GM21447 (cell line): ENCODE data around the gene ARFGAP3.
A peak's percentile ranks its signal among the peaks of the same experiment; 100 is the strongest.

Experiments used
- ATAC-seq: cut with Tn5 transposase; IDR thresholded peaks from one replicate; pipeline ENCODE4 v1.9.1; 2021; ENCODE audit not compliant: unreplicated experiment

Gene ARFGAP3, protein sequence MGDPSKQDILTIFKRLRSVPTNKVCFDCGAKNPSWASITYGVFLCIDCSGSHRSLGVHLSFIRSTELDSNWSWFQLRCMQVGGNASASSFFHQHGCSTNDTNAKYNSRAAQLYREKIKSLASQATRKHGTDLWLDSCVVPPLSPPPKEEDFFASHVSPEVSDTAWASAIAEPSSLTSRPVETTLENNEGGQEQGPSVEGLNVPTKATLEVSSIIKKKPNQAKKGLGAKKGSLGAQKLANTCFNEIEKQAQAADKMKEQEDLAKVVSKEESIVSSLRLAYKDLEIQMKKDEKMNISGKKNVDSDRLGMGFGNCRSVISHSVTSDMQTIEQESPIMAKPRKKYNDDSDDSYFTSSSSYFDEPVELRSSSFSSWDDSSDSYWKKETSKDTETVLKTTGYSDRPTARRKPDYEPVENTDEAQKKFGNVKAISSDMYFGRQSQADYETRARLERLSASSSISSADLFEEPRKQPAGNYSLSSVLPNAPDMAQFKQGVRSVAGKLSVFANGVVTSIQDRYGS

DNA sequence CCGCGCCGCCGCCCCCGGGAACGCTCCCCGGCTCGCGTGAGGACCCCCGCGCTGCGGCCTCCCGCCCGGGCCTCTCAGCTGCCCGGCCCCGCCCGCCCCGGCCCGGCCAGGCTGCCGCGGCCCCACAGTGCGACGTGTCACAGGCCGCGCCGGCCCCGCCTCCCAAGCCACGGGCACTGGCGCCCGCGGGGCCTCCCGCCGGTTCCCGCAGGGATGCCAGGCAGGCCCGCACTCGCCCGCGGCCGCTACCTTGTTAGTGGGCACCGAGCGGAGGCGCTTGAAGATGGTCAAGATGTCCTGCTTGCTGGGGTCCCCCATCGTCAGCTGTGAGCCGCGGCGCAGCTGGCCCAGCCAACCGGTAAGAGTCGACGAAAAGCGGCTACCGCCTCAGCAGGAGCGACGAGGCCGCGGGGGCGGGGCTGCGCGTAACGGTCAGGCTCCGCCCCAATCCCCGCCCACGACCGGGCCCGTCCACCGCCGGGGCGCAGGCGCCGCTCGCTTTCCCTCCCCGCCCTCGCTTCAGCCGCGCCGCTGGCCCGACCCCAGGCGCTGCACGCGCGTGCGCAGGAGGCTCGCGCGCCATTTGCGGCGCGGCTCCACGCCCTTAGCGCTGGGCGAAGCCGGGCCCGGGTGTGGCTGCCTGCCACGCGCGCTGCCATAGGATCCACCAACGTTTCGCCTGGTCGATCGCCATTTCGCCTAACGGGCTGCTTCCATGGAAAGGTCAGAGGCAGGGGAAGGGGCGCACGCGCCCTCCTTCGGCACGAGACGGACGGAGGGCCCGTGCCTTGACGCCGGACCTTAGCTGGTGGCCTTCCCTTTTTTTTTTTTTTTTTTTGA lies at the start of gene ARFGAP3:
ARFGAP3 (minus strand) TSS at position 409 of the 840 bp plus-strand sequence; CDS start at position 318, 91 bp downstream.
- peak; percentile 72 for ATAC-seq

DNA sequence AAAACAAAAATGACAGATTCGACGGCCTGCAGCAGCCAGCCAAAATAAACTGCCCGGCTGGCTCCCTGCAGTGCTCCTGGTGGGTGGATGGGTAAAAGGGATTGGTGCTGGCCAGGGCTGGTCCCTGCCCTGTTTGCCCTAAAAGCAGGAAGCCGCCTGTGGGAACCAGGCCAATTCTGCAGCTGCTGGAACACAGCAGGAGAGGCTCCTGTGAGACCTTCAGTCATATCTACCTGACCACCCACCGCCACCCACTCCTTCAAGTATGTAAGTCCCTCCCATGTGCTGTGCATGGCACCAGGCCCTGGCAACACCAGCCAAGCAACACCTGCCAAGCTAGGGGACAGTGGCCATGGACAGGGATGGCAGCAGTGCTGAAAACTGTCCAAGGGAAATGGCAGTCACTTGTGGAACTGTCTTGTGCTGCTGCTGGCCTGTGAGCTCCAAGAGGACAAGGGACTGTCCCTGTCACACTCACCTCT lies 48.7 kb upstream of the ARFGAP3 start:
- no peak for ATAC-seq

DNA sequence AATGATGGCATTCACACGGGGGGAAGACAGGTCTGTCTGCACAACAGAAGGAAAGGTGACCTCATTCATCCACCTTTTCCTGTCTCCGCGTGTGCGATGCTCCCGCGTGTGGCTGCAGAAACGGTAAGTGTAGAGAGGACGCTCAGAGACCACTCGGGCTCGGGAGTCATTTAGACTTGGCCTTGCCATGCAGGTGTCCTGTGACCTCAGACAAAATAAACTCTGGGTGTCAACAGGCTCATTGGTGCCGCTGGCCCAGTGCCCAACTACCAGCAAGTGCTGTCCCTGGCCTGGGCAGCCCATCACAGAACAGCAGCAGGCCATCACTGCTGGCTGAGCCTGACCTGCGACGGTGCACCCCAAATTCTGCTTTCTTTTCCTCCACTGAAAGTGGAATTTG lies 48.1 kb upstream of the ARFGAP3 start:
- no peak for ATAC-seq

DNA sequence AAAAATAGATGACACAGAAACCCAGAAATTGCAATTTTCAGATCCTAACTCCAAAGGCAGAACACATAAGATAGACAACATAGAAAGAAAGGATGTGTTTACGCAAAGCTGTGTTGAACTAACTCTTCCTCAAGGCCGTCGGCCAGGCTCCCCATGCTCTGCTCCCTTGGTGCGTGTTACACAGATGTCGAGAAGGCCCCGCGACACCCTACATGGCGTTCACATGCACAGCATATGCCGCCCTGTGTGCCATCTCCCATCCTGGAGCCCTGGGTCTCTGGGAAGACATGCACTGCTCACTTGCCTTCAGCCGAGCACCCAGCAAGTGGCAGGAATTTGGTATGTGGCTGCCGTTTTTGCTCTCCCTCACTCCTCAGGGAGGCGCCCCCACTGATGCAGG lies 47.0 kb upstream of the ARFGAP3 start:
- ATAC-seq: no peak

DNA sequence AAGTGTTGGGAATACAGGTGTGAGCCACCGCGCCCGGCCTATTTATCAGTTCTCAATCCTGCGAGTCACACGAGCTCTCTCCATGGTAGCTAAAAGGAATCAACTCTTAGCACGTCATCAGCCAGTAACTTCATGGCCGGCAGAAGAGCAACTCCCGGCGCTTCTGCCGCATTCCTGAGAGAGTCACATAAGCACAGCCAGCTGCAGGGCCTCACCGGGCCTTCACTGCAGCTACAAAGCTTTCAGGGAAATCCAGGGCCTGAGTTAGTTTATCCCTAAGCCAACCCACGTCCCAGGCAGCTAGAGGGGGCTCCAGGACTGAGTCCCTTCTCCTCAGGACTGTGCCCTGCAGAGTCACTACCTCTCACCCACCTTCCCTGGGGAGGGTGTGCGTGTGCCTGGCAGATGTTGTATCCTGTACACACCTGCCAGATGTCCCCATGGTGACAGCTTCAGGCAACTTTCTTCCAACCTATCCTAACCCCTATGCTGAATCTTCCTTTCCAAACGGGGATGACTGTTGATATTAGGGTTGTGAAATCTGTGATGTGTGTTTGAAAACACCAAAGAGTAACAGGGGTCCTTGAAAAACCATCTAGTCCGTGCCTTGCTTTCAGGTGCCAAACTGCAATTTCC lies 45.9 kb upstream of the ARFGAP3 start:
- no peak for ATAC-seq

DNA sequence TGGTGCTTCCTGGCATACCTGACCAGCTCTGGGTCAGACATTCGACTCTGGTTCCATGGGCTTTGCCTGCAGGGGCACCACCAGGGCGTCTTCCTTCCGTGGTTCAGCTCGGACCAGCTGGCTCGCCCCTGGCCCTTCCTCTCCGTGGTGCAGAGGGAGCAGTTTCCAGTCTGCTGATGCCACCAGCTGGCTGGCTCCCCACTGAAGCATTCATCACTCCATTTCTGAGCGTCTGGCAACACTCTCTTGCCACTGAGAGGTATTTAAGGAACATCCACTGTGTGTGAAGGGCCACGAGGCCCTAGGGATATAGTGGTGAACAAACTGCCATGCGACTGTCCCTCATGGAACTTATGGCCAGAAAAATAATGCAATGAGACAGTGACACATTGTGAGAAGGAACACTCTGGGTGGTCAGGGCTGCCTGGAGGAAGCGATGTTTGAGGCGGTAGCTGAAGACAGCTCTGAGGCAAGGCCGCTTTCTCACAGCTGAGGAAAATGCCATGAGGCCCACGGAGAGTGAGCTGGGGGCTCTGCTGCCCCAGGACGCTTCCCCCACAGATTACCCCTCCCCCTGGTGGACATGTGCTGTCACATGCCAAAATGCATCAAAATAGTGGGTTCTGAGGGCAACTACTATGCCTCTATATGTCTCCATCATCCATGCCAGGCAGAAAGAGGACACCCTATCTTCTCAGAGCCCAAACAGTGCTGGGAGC lies 44.9 kb upstream of the ARFGAP3 start:
- ATAC-seq: no peak

DNA sequence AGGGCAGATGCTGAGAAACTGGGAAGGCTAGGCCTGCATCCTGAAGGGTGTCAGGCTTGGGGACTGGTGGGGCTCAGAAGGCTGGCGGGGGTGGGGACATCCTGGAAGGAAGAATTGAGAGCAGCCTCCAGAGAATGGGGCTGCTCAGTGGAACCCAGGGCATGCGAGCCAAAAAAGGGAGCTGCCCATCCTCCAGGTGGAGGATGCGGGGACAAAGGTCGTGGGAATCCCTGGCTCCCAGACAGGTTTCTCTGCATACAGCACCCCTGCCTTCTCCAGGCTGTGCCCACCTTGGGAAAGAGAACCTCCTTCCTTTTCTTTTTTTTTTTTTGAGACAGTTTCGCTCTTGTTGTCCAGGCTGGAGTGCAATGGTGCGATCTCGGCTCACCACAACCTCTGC lies 40.9 kb upstream of the ARFGAP3 start:
- ATAC-seq: no peak

DNA sequence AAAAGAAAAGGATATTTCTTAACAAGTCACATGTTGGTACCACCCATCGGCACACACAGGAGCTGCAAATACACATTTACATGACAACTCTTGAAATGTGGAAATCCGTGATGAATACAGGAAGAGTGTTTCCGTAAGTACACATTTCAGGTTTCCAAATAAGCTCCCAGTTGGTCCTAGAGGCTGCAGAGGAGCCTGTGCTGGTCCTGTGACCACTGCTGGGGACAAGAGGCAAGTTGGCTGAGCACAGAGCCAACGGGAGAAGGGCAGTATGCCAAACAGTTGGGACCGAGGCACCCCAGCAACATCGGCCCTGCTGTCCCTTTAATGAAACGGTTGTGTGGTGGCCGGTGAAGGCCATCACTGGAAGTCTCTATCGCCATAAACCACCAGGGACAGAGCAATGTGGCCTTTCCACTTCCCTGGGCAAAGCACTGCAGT lies 38.5 kb upstream of the ARFGAP3 start:
- no peak for ATAC-seq

DNA sequence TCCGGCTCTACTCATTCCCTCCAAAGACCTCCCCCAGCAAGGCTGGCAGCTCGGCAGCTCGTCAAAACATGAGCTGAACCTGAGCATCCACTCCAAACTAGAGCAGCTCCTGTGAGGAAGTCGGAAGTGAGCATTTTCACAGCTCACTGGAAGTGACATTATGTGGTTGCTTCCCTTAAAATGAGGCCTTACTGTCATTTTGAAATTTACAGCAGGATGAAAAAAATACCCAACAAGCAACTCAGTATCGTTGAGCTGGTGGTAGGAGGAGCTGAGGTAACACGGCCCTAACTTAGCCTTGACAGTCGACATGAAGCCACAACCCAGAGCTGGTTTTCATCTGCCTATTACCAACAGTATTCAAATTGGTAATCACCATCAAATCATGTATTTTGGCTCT lies 38.0 kb upstream of the ARFGAP3 start:
- no peak for ATAC-seq

DNA sequence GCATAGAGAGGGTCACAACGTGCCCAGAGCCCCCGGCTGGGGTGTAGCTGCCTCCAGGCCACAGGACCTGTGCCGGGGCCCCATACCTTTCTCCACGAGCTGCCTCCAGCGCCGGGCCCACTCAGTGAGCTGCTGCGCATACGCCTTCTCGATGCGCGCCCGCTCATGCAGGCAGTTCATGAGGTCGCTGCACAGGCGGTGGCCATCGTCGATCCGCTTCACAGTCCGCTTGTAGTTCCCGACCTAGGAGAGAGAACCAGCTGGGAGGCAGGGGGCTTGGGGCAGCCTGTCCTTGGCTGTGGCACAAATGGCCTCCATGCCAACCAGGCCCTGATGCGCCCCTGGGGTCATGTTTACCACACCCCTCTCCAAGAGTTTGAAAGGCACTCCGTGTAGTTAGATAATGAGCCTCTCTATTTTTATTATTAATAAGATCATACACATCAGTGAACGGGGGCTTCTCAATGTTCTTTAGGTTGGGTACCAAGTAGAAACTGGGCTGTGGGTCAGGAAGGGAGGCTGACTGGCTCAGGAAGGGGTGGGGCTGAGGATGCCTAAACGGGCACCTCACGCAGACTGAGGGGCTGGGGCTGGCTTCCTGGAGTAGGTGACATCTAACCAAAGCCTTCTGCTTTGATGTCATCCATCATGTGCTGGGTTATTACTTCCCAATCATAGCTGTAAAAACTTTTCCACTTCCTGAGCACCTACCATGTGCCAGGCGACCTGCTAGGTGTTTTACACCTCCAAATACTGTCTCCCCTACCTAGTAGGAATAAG lies 36.5 kb upstream of the ARFGAP3 start:
- no peak for ATAC-seq

DNA sequence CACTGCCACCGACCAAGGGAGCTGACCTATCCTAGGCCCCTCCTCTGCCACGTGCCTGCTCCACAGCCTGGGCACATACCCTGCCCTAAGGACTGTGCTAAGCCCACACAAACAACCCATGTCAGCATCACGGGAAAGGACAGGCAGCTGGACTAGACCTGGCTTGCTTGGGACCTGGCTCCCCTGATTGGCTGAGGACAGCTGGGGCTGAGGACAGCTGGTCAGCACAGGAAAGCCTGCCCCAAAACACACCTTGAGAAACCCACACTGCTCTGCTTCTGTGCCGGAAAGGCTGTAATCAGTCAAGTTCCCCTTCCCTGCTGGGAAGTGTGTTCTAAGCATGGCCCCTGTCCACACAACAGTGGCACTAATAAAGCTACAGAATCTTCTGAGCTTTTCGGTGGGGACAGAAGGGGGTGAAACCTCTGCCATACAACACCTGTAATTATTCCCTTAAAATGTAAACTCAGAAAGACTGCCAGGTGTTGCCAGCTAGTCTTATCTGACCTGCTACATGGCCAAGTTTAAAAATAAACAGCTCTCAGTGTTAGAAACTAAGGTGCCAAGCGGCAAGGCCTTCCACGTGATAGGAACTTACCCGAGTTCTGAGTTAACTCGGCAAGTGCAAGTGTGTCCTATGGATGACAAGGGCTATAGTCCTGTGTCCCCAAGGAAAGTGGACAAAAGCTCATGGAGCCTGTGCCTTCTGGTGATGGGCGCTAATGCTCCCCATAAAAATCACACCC lies 35.7 kb upstream of the ARFGAP3 start:
- no peak for ATAC-seq

DNA sequence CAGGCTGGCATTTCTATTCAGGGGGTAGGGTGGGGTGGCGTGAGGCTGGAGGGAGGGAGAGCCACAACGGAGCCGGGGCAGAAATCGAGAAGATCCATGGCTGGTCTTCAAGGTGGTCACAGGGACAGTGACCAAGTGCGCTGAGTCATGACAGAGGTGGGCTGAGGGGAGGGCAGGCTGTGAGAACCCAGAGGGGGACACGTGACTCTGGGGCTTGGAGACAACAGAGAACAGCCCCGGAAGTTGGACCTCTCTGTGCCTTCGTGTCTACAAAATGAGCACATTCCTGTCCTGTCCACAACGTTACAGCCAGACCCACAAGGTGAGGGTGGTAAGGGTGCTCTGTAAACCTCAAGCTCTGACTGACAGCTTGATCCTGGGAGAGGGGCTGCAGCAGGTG lies 35.1 kb upstream of the ARFGAP3 start:
- ATAC-seq: no peak

DNA sequence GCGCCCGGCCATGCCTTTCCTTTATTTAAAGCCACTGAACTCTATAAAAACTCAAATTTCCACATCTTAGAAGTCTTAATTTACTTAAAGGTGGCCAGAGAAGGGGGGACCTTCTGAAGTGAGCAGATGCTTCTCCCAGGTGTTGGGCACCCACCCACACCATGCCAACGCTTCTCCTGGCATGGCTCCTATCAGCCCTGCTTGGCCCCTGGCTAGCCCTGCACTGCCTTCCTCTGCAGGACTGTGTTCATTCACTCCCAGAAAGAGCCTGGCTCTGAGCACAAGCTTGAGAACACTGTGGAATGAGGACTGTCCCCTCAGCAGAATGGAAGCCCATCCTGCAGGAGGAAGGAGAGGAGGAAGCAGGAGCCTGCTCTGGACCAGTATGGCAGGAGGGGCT lies 34.6 kb upstream of the ARFGAP3 start:
- ATAC-seq: no peak

DNA sequence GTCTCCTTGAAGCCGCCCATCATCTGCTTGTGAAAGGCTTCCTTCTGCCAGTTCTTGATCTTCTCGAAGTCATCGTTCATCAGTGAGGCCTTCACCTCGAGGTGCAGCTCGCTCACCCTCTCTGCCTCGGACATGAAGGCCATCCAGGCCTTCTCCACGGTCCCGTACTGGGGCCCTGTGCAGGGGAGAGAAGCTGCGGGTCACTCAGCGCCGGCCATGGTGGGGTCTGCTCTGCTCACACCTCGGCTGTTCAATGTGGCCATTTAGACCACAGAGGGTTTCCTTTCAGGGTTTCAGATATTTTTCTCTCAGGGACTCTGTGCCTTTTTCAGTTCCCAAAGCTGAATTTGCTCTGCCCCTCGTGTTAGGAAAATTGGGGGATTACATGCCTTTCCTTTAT lies 33.9 kb upstream of the ARFGAP3 start:
- no peak for ATAC-seq

DNA sequence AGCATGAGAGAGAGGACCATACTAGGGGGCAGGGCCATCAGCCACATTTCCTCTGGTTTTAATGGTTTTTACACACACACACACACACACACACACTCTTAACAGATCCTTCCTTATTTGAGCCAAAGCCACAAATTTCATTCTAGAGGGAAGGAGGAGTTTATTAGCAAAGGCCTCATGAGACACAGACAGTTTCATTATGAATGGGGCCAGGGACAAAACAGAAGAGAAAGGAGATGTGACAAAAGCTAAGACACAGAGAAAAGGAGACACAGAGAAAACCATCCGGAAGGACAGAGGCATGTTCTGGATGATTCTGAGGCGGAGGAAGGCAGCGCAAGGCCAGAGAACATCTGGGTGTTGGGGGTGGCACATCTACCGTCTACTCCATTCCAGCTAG lies 32.2 kb upstream of the ARFGAP3 start:
- ATAC-seq: no peak

DNA sequence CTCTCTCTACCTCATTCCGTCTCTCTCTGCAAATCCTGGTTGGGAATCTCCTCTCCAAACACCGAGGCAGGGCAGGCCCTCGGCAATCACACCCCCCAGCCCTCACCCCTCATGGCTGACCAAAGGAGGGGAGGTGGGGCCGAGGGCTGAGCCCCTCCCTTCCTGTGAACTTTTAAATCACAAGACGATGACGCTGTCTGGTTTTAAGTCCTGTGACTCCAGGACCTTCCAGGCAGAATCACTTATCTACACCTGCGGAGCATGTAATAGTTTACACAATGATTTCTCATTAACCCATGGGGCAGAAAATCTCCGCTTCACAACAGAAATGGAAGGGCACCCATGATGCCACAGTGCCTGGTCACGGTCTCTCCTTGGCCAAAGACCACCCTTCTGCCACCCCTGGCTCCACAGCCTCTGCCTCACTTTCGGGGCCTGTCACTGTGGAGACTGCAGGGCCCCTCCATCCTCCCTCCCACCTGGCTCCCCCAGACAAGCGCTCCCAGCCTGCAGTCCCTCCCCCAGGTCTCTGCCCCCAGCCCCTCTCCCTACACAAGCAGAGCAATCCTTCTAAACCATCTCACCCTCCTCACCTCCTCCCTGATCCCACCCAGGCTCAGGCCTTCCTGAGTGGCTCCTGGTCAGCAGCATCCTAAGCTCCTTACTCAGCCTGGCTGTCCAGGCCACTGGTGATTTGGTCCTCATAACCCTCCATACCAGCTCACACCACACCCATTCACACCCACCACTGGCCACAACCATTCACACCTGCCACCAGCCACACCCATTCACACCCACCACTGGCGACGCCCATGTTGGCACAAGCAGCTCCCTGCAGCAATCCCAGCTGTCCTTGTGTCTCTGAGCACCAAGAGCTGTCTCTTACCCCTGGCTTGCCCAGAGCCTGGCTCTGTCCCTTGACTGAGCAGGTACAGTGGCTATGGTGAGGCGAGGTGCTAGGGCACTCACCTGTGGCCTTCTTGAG lies 30.7 kb upstream of the ARFGAP3 start:
- ATAC-seq: no peak

DNA sequence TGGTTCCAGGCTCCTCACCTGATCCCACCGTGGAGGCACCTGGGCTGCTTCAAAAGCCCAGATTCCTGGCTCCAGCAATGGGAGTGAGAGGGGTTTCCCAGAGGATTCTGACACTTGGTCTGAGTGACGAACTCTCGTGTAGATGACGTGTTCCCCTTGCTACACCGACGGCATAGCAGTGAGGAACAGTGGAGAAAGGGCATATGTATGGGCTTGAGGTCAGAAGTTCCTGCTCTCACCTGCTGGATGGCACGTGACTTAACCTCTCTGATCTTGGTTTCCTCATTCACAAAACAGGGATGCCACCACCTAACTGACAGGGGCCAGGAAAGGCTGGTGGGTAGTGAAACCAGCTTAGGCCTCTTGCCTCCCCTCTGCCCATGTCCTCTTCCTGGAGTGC lies 30.0 kb upstream of the ARFGAP3 start:
- ATAC-seq: no peak

DNA sequence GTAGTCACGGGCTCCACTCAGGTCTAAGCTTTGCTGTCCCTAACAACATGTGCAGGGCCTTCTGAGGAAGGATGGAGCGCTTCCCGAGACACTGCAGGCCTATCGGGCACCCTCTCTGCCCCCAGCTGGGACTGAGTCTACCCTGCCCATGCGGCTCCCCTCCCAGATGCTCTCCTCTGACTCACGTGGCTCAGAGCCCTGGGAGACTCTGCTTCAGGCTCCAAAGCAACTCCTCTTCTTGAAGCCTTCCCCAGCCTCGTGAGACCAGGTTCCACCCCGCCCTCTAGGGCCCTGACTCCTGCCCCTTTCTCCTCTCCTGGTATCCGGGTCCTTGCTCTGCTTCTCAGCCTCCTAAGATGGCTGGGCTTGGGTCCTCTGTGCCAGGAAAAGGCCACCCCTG lies 28.4 kb upstream of the ARFGAP3 start:
- ATAC-seq: no peak
